DOHH2 (cell line): Measurements from ENCODE around the gene DENND6B.

ENCODE experiments used
- H3F3A ChIP-seq: fragments of 200-600 bp; sonication (generic), shearing (Covaris generic); 2 replicates; pipeline ENCODE4 v1.6.0; 2016; ENCODE audit warnings: antibody characterized with exemption, mild to moderate bottlenecking; ENCODE audit not compliant: control insufficient read depth, insufficient read depth
- H3K27ac ChIP-seq: fragments of 200-600 bp; sonication (generic); 2 replicates; pipeline ENCODE4 v1.5.1; 2014; ENCODE audit warnings: low read depth, mild to moderate bottlenecking, low read length, moderate library complexity
- H3K27me3 ChIP-seq: fragments of 200-600 bp; sonication (generic); 2 replicates; pipeline ENCODE4 v1.6.1; 2014; ENCODE audit warnings: mild to moderate bottlenecking, low read length, mixed read lengths; ENCODE audit not compliant: control insufficient read depth
- H3K36me3 ChIP-seq: fragments of 200-600 bp; sonication (generic); 2 replicates; pipeline ENCODE4 v1.6.1; 2014; ENCODE audit warnings: mild to moderate bottlenecking, low read length, moderate library complexity, mixed read lengths; ENCODE audit not compliant: control insufficient read depth
- H3K4me1 ChIP-seq: fragments of 200-600 bp; sonication (generic); 2 replicates; pipeline ENCODE4 v1.6.1; 2014; ENCODE audit warnings: mild to moderate bottlenecking, low read length, mixed read lengths; ENCODE audit not compliant: control insufficient read depth
- H3K4me2 ChIP-seq: fragments of 200-600 bp; sonication (generic); 2 replicates; pipeline ENCODE4 v1.6.0; 2014; ENCODE audit warnings: mild to moderate bottlenecking, low read length, moderate library complexity
- H3K4me3 ChIP-seq: fragments of 200-600 bp; sonication (generic); 2 replicates; pipeline ENCODE4 v1.5.1; 2014; ENCODE audit warnings: mild to moderate bottlenecking, low read length, mixed read lengths
- H3K79me2 ChIP-seq: fragments of 200-600 bp; sonication (generic); 2 replicates; pipeline ENCODE4 v1.6.1; 2014; ENCODE audit warnings: mild to moderate bottlenecking, low read length, mixed read lengths; ENCODE audit not compliant: control insufficient read depth
- H3K9me2 ChIP-seq: fragments of 200-600 bp; sonication (generic); replicated peaks from 2 replicates; pipeline ENCODE4 v1.6.1; 2014; ENCODE audit warnings: mild to moderate bottlenecking, low read length, mixed read lengths; ENCODE audit not compliant: control insufficient read depth
- H3K9me3 ChIP-seq: fragments of 200-600 bp; sonication (generic); 2 replicates; pipeline ENCODE4 v1.6.1; 2014; ENCODE audit warnings: antibody characterized with exemption, low read length, mixed read lengths; ENCODE audit not compliant: control insufficient read depth, insufficient read depth
- H4K20me1 ChIP-seq: fragments of 200-600 bp; sonication (generic); 2 replicates; pipeline ENCODE4 v1.6.0; 2014; ENCODE audit warnings: low read depth, mild to moderate bottlenecking, antibody characterized with exemption, low read length, moderate library complexity; ENCODE audit not compliant: control insufficient read depth, insufficient read depth
- EZH2phosphoT487 ChIP-seq: fragments of 200-600 bp; sonication (generic); IDR thresholded peaks from 2 replicates; pipeline ENCODE4 v1.6.1; 2017; ENCODE audit warnings: borderline replicate concordance, mild to moderate bottlenecking, antibody characterized with exemption, low read length, moderate library complexity, mixed read lengths
- TF ChIP-seq, protein P1 (sequence below): fragments of 200-600 bp; sonication (generic); IDR thresholded peaks from one replicate; pipeline ENCODE4 v1.5.1; 2014; ENCODE audit warnings: antibody characterized with exemption, mild to moderate bottlenecking, low read depth, low read length; ENCODE audit not compliant: poor library complexity, severe bottlenecking

Gene DENND6B

DNA sequence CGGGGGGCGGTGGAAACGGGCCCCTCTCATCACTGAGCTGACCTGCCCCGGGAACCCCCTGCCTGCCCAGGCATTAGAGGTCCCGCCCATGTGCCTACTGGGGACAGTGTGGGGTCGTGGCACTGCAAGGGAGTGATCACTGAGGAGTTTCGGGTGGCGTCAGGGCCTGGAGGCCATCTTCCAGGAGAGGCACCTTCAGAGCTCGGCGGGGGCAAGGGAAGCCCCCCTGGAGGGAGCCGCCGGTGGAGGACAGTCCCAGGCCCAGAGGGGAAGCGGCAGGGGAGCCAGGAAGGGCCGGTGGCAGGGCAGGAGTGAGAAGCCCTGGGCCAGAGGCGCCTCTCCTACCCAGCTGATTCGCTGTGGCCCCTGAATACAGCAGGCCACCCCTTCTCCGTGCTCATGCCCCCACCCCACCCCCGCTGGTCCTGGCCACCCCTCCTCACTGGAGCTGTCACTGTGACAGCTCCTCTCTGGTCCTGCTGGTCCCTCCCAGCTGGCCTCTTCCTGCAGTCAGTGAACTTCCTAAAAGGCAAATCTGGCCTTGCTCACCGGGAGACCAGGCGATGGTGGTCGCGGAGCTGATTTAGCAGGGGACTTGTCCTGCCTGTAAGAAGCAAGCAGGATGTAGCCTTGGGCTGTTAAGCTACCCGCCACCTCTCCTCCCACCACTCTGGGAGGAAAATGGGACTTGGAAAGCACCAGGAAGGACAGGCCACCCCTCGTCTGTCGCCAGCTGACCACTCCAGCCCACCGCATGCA lies 54.6 kb downstream of the DENND6B start:
- peaks cover 27% of the 10 kb centered on the region for H3K36me3 ChIP-seq
- H3K4me2 ChIP-seq: peak overlapping the region; percentile 86; the same call in 1 of the 2 replicates
- H3K27me3 ChIP-seq: 0 out of 2 replicates have a peak, but pooled peaks cover 3% of the 10 kb centered on the region
- H3F3A ChIP-seq: peaks cover 13% of the 10 kb centered on the region
- peaks cover 52% of the 10 kb centered on the region for H3K4me1 ChIP-seq
- TF ChIP-seq EZH2phosphoT487: no peak
- TF ChIP-seq, protein P1, sequence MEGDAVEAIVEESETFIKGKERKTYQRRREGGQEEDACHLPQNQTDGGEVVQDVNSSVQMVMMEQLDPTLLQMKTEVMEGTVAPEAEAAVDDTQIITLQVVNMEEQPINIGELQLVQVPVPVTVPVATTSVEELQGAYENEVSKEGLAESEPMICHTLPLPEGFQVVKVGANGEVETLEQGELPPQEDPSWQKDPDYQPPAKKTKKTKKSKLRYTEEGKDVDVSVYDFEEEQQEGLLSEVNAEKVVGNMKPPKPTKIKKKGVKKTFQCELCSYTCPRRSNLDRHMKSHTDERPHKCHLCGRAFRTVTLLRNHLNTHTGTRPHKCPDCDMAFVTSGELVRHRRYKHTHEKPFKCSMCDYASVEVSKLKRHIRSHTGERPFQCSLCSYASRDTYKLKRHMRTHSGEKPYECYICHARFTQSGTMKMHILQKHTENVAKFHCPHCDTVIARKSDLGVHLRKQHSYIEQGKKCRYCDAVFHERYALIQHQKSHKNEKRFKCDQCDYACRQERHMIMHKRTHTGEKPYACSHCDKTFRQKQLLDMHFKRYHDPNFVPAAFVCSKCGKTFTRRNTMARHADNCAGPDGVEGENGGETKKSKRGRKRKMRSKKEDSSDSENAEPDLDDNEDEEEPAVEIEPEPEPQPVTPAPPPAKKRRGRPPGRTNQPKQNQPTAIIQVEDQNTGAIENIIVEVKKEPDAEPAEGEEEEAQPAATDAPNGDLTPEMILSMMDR: no peak
- no peak overlapping the region for H3K27ac ChIP-seq
- H4K20me1 ChIP-seq: peaks cover 3% of the 10 kb centered on the region; the same call in 1 of the 2 replicates
- no peaks in the 10 kb centered on the region for H3K9me2 ChIP-seq
- no peak overlapping the region for H3K4me3 ChIP-seq
- H3K9me3 ChIP-seq: peaks cover 8% of the 10 kb centered on the region; the same call in 1 of the 2 replicates
- H3K79me2 ChIP-seq: no peaks in the 10 kb centered on the region

DNA sequence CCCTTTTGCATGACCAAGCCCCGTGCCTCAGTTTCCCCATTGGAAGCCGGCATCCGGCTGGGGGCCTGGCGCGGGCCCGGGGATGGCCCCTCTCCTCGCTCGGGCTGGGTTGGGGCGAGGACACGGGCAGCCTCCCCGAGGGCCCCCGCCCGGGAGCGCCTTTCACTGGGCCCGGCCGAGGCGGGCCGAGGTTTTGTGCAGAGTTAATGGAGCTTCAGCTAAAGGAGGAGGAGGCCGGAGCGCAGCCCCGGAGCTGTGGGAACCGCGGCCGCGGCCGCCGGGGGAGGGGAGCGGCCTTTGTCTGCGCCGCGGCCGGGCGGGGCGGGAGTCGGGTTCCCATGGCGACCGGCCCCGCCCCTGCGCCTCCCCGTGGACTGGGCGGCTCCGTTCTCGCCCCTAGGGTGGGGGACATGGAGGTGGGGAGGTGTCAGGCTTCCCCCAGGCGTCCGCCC lies 55.3 kb downstream of the DENND6B start:
- peaks cover 3% of the 10 kb centered on the region; the same call in 1 of the 2 replicates for H4K20me1 ChIP-seq
- peaks cover 50% of the 10 kb centered on the region for H3K4me1 ChIP-seq
- peaks cover 10% of the 10 kb centered on the region for H3F3A ChIP-seq
- no peak overlapping the region for H3K27ac ChIP-seq
- no peaks in the 10 kb centered on the region for H3K9me2 ChIP-seq
- no peak for TF ChIP-seq EZH2phosphoT487
- TF ChIP-seq, protein P1: peak; percentile 6
- peak overlapping the region; percentile 86 for H3K4me2 ChIP-seq
- H3K9me3 ChIP-seq: peaks cover 8% of the 10 kb centered on the region; the same call in 1 of the 2 replicates
- H3K4me3 ChIP-seq: peak overlapping the region; percentile 75
- H3K36me3 ChIP-seq: peaks cover 22% of the 10 kb centered on the region
- H3K27me3 ChIP-seq: 0 out of 2 replicates have a peak, but pooled peaks cover 3% of the 10 kb centered on the region
- H3K79me2 ChIP-seq: no peaks in the 10 kb centered on the region

DNA sequence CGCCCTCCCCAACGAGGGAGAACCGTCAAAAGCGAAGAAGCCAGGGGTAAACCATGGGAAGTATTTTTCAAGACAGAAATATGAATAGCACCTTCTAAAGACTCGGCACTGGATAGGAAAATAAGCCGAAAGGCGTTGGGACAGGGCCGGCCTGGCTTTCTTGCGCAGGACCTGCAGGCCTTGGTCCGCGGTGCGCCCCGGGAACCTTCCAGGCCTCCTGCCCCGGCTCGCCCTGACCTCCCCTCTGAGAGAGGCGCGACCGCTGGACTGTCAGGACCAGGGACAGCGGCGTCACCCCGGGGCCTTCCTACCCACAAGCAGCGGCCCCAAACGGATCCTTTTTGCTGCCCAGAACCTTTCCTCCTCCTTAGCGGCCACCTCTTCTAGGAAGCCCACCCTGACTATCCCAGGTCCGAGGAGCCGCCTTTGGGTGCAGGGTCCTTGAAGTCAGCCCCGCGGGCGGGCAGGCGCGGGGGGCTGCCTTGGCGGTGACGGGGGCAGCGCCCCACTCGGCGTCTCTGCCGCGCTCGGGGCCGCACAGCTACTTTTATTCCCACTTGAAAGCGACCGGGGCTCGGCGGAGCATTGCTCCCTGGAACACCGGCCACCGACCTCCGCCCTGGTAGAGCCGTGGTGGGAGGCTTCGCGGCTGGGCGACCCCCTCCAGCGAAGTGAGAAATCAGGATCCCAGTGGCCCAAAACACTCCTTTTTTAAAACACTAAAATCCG lies 56.0 kb downstream of the DENND6B start:
- H3K36me3 ChIP-seq: peaks cover 15% of the 10 kb centered on the region
- 0 out of 2 replicates have a peak, but pooled peaks cover 3% of the 10 kb centered on the region for H3K27me3 ChIP-seq
- peak overlapping the region; percentile 86 for H3K4me2 ChIP-seq
- H3K27ac ChIP-seq: 0 out of 2 replicates have a peak overlapping the region, but pooled peaks have one; percentile 12
- H3F3A ChIP-seq: peaks cover 6% of the 10 kb centered on the region; the same call in 1 of the 2 replicates
- H3K4me1 ChIP-seq: peaks cover 43% of the 10 kb centered on the region
- H3K4me3 ChIP-seq: peak overlapping the region; percentile 75
- H4K20me1 ChIP-seq: peaks cover 3% of the 10 kb centered on the region; the same call in 1 of the 2 replicates
- no peaks in the 10 kb centered on the region for H3K9me2 ChIP-seq
- no peaks in the 10 kb centered on the region for H3K79me2 ChIP-seq
- TF ChIP-seq EZH2phosphoT487: no peak
- TF ChIP-seq, protein P1: peak; percentile 13
- H3K9me3 ChIP-seq: peaks cover 1% of the 10 kb centered on the region; the same call in 1 of the 2 replicates
